ENCODE data around the gene CD9.
A peak's percentile ranks its signal among the peaks of the same experiment; 100 is the strongest.

Gene CD9

GRCh38 chr12:6198051-6198450, 2.1 kb upstream of the CD9 start:
- in situ Hi-C loops (cut with HindIII; ENCODE audit: low pct_unique_long_range_greater_than_20kb, low sequenced_read_pairs): no loop called here
- no peak for DNase-seq (ENCODE audit: low read depth in 1 of 2, low spot score in 1 of 2)
- no peak for TF ChIP-seq JUND (IDR thresholded peaks at IDR 0.05; ENCODE audit: low read depth)

GRCh38 chr12:6198556-6198955, 1.6 kb upstream of the CD9 start:
- in situ Hi-C loops (cut with HindIII; ENCODE audit: low pct_unique_long_range_greater_than_20kb, low sequenced_read_pairs): no loop called here
- no peak for DNase-seq (ENCODE audit: low read depth in 1 of 2, low spot score in 1 of 2)
- TF ChIP-seq JUND (IDR thresholded peaks at IDR 0.05; ENCODE audit: low read depth): no peak

GRCh38 chr12:6198985-6199530, 1.1 kb upstream of the CD9 start:
- no peak for TF ChIP-seq JUND (IDR thresholded peaks at IDR 0.05; ENCODE audit: low read depth)
- in situ Hi-C loops (cut with HindIII; ENCODE audit: low pct_unique_long_range_greater_than_20kb, low sequenced_read_pairs): no loop called here
- no peak for DNase-seq (ENCODE audit: low read depth in 1 of 2, low spot score in 1 of 2)

- TF ChIP-seq JUND (IDR thresholded peaks at IDR 0.05; ENCODE audit: low read depth): no peak
- DNase-seq (ENCODE audit: low read depth in 1 of 2, low spot score in 1 of 2): no peak
- in situ Hi-C loops (cut with HindIII; ENCODE audit: low pct_unique_long_range_greater_than_20kb, low sequenced_read_pairs): no loop called here
Observed at GRCh38 chr12:6199531-6200255, 507 bp upstream of the CD9 start.

GRCh38 chr12:6201213-6201608, 1.0 kb downstream of the CD9 start:
- in situ Hi-C loops (cut with HindIII; ENCODE audit: low pct_unique_long_range_greater_than_20kb, low sequenced_read_pairs): no loop called here
- DNase-seq (ENCODE audit: low read depth in 1 of 2, low spot score in 1 of 2): peak in 1 of 2 experiments; percentile 67
- TF ChIP-seq JUND (IDR thresholded peaks at IDR 0.05; ENCODE audit: low read depth): no peak

- no peak for DNase-seq (ENCODE audit: low read depth in 1 of 2, low spot score in 1 of 2)
- in situ Hi-C loops (cut with HindIII; ENCODE audit: low pct_unique_long_range_greater_than_20kb, low sequenced_read_pairs): no loop called here
- TF ChIP-seq JUND (IDR thresholded peaks at IDR 0.05; ENCODE audit: low read depth): no peak
Observed at GRCh38 chr12:6201826-6202225, 1.6 kb downstream of the CD9 start.

- in situ Hi-C loops (cut with HindIII; ENCODE audit: low pct_unique_long_range_greater_than_20kb, low sequenced_read_pairs): no loop called here
- no peak for DNase-seq (ENCODE audit: low read depth in 1 of 2, low spot score in 1 of 2)
- no peak for TF ChIP-seq JUND (IDR thresholded peaks at IDR 0.05; ENCODE audit: low read depth)
Observed at GRCh38 chr12:6202304-6202703, 2.1 kb downstream of the CD9 start.

GRCh38 chr12:6202846-6203245, 2.6 kb downstream of the CD9 start:
- no peak for DNase-seq (ENCODE audit: low read depth in 1 of 2, low spot score in 1 of 2)
- no peak for TF ChIP-seq JUND (IDR thresholded peaks at IDR 0.05; ENCODE audit: low read depth)
- in situ Hi-C loops (cut with HindIII; ENCODE audit: low pct_unique_long_range_greater_than_20kb, low sequenced_read_pairs): no loop called here

- TF ChIP-seq JUND (IDR thresholded peaks at IDR 0.05; ENCODE audit: low read depth): no peak
- DNase-seq (ENCODE audit: low read depth in 1 of 2, low spot score in 1 of 2): no peak
- in situ Hi-C loops (cut with HindIII; ENCODE audit: low pct_unique_long_range_greater_than_20kb, low sequenced_read_pairs): no loop called here
Observed at GRCh38 chr12:6203601-6204000, 3.4 kb downstream of the CD9 start.

GRCh38 chr12:6204533-6205143, 4.4 kb downstream of the CD9 start:
- no peak for TF ChIP-seq JUND (IDR thresholded peaks at IDR 0.05; ENCODE audit: low read depth)
- in situ Hi-C loops (cut with HindIII; ENCODE audit: low pct_unique_long_range_greater_than_20kb, low sequenced_read_pairs): no loop called here
- DNase-seq (ENCODE audit: low read depth in 1 of 2, low spot score in 1 of 2): no peak

GRCh38 chr12:6205144-6205539, 4.9 kb downstream of the CD9 start:
- no peak for TF ChIP-seq JUND (IDR thresholded peaks at IDR 0.05; ENCODE audit: low read depth)
- in situ Hi-C loops (cut with HindIII; ENCODE audit: low pct_unique_long_range_greater_than_20kb, low sequenced_read_pairs): no loop called here

GRCh38 chr12:6205761-6206160, 5.6 kb downstream of the CD9 start:
- no peak for DNase-seq (ENCODE audit: low read depth in 1 of 2, low spot score in 1 of 2)
- in situ Hi-C loops (cut with HindIII; ENCODE audit: low pct_unique_long_range_greater_than_20kb, low sequenced_read_pairs): no loop called here
- TF ChIP-seq JUND (IDR thresholded peaks at IDR 0.05; ENCODE audit: low read depth): no peak

More at GRCh38 chr12:6205144-6205539, 4.9 kb downstream of the CD9 start:
- no peak for DNase-seq (ENCODE audit: low read depth in 1 of 2, low spot score in 1 of 2)

- in situ Hi-C loops (cut with HindIII; ENCODE audit: low pct_unique_long_range_greater_than_20kb, low sequenced_read_pairs): no loop called here
- no peak for TF ChIP-seq JUND (IDR thresholded peaks at IDR 0.05; ENCODE audit: low read depth)
Observed at GRCh38 chr12:6206327-6206726, 6.1 kb downstream of the CD9 start.

More at GRCh38 chr12:6206327-6206726, 6.1 kb downstream of the CD9 start:
- no peak for DNase-seq (ENCODE audit: low read depth in 1 of 2, low spot score in 1 of 2)

Data from T47D (cell line).